Activated T-helper 2 cell treated with anti-CD3 and anti-CD28 coated beads, Interferon-gamma antibody, Interleukin-2, Interleukin-4, amounts not matched to agents 10 μg/mL and 5 μg/mL and 100 μg/mL, durations not matched to agents 14 hours and 24 hours and 36 hours (primary cell): ENCODE results near the gene CUL7. TPM values are rescaled to one million over a fixed set of nuclear protein-coding genes. Genes with fewer than 3 reads are reported as not detected.
"Not testable (repeated sequence)": the region's sequence is repeated elsewhere in the genome, so short reads cannot be mapped to it uniquely, and the experiment has no call there.

Experiments used
- DNase-seq: peaks from one replicate; pipeline ENCODE4 v3.0.0; 2021; ENCODE audit warnings: low spot score
- H3K27ac Mint-ChIP-seq: one replicate; pipeline ENCODE4 v1.8.0; 2021; ENCODE audit warnings: mixed read lengths
- H3K27me3 Mint-ChIP-seq: one replicate; pipeline ENCODE4 v1.8.0; 2021; ENCODE audit warnings: low read depth, mixed read lengths
- H3K36me3 Mint-ChIP-seq: one replicate; pipeline ENCODE4 v1.8.0; 2021; ENCODE audit warnings: low read depth, mixed read lengths
- H3K4me1 Mint-ChIP-seq: one replicate; pipeline ENCODE4 v1.8.0; 2021; ENCODE audit warnings: low read depth, mixed read lengths
- H3K4me3 Mint-ChIP-seq: one replicate; pipeline ENCODE4 v1.8.0; 2021; ENCODE audit warnings: low read depth, mild to moderate bottlenecking, moderate library complexity, mixed read lengths
- H3K9me3 Mint-ChIP-seq: one replicate; pipeline ENCODE4 v1.8.0; 2021; ENCODE audit warnings: mixed read lengths
- intact Hi-C: fragments of 100-400 bp; cut with micrococcal nuclease; formaldehyde crosslinking; loops from one replicate; pipeline ENCODE4 v1.15.1; 2023
- total RNA-seq: library from RNA; stranded (reverse); gene quantifications from 2 replicates; pipeline ENCODE4 v1.2.3, GENCODE V29; 2022

The CUL7 gene
- total RNA-seq, 1 donor from 2014 or later: 27.3 TPM

GRCh38 chr6:43052842-43053544, 658 bp downstream of the CUL7 start:
- intact Hi-C loops: loop anchor here (10.0 kb wide), 2 partner anchors 128 to 1488 kb away; partner anchors contain the start of gene CNPY3
- Mint-ChIP-seq H3K27me3 (no peaks in the 10 kb centered on the region), H3K36me3 (peaks cover 62% of the 10 kb centered on the region), H3K4me3 (peak overlapping the region; percentile 100), H3K9me3 (no peaks in the 10 kb centered on the region), H3K27ac (peak overlapping the region; percentile 98), H3K4me1 (peaks cover 35% of the 10 kb centered on the region)
- DNase-seq: no peak

DNA sequence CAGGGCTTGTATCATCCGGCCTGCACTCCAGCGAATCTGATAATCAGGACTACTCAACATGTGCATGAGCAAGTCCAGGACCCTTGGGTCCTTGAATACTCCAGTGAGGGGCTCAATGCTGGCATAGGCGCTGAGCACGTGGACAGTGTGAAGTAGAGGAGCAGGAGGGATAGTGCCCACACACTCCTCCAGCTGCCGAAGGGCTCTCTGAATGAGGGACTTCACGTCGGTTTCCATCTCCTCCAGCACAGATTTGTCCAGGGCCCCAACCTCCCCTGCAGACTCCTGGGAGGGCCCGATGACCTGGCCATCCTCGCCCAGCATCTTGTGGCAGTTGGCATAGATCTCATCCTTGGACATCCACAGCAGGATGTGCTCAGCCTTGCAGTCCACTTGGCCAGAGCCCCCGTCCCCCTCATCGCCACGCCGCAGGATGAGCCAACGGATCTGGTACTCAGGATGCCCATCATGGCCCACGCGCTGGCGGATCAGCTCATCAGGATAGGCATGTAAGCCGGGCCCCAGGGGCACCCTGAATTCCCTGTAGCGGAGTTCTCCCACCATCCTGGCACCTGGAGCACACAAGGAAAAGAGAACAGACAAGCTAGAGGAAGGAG, 1.3 kb downstream of the CUL7 start:
- Mint-ChIP-seq H3K36me3 (peaks cover 60% of the 10 kb centered on the region), H3K27ac (peak overlapping the region; percentile 98), H3K27me3 (no peaks in the 10 kb centered on the region), H3K9me3 (no peaks in the 10 kb centered on the region), H3K4me3 (peak overlapping the region; percentile 100), H3K4me1 (peaks cover 33% of the 10 kb centered on the region)
- no peak for DNase-seq
- intact Hi-C loops: loop anchor here (10.0 kb wide), 2 partner anchors 128 to 1488 kb away; partner anchors contain the start of gene CNPY3

DNA sequence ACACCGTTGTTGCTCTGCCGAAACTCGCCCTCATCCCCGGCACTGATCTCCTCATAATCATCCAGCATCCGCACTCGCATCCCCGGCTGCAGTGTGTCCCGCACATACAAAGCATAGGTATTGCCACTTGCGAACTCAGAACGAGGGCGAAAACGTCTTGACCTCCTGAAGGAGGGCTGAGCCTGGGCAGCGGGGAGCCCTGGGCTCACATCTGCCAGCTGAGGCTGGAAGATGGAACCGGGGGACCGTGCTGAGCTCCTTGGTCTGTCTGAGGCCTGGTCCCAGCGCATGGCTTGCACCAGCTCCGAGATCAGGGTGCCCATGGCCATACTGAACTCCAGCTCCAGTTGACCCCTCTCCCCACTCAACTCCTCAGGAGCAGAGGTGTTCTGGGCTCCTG, 2.7 kb downstream of the CUL7 start:
- intact Hi-C loops: loop anchor here (10.0 kb wide), 2 partner anchors 126 to 1486 kb away; partner anchors contain the start of gene CNPY3
- no peaks in the 10 kb centered on the region for H3K27me3 Mint-ChIP-seq
- H3K9me3 Mint-ChIP-seq: no peaks in the 10 kb centered on the region
- H3K4me3 Mint-ChIP-seq: no peak overlapping the region
- DNase-seq: no peak
- H3K36me3 Mint-ChIP-seq: peaks cover 60% of the 10 kb centered on the region
- H3K4me1 Mint-ChIP-seq: peaks cover 33% of the 10 kb centered on the region
- no peak overlapping the region for H3K27ac Mint-ChIP-seq

- intact Hi-C loops: no loop called here
- Mint-ChIP-seq H3K9me3 (no peaks in the 10 kb centered on the region), H3K4me1 (peaks cover 24% of the 10 kb centered on the region), H3K36me3 (peaks cover 57% of the 10 kb centered on the region), H3K27me3 (no peaks in the 10 kb centered on the region), H3K27ac (no peak overlapping the region), H3K4me3 (no peak overlapping the region)
- DNase-seq: no peak
Observed at GRCh38 chr6:43047998-43048397, 5.7 kb downstream of the CUL7 start.

DNA sequence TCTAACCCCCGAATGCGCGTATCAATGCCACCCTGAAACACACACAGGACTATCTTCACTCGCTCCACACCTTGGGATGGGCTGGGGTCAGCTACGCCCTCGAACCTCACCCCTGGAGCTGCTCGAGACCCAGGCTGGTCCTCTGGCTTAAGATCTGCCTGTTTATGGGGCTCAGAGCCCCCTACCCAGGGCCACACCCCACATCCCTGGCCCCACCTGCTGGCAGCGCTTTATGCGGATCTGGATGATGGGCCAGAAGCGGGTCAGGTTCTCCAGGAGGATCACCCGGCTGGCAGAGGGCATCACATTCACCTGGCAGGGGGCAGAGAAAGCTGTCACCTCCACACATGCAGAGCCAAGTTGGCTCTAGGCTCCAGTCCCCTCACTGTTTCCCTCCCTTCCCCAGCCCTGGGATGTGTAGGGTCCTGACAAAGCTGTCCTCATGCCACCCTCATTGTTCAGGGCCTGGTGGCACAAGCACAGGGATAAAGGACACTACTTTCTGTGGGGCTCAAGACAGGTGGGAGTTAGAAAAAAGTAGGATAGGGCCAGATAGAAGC, 8.2 kb downstream of the CUL7 start:
- DNase-seq: no peak
- Mint-ChIP-seq H3K9me3 (no peaks in the 10 kb centered on the region), H3K27ac (no peak overlapping the region), H3K27me3 (no peaks in the 10 kb centered on the region), H3K4me1 (peaks cover 2% of the 10 kb centered on the region), H3K4me3 (no peak overlapping the region), H3K36me3 (peaks cover 56% of the 10 kb centered on the region)
- intact Hi-C loops: no loop called here

DNA sequence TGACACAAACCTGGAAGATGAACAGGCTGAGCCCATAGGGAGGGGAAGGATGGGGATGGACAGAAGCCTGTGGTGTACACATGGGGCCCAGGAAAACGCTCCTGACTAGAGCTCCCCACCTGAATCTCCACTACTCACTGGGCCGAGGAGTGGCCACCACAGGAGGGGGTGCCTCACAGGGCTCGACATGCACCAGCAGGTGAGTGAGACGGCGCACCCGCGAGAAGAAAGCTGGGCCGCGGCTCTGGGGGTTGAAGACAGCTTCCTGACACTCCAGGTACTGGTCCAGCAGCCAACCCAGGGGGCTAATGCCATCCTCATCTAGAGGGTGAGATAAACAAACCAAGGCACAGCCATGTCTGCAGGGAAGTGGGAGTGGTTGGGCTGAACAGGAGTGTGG, 10.3 kb downstream of the CUL7 start:
- Mint-ChIP-seq H3K36me3 (peaks cover 57% of the 10 kb centered on the region), H3K27ac (no peak overlapping the region)

DNA sequence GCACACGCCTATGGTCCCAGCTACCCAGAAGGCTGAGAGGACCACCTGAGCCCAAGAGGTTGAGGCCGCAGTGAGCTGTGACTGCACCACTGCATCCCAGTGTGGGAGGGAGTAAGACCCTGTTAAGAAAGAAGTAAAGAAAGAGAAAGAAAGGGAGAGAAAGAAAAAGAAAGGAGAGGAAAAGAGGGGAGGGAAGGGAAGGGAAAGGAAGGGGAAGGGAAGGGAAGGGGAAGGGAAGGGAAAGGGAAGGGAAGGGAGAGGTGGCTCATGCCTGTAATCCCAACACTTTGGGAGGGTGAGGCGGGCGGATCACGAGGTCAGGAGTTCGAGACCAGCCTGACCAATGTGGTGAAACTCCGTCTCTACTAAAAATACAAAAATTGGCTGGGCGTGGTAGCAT, 12.2 kb downstream of the CUL7 start:
- H3K9me3 Mint-ChIP-seq, H3K27ac Mint-ChIP-seq, intact Hi-C loops, H3K4me3 Mint-ChIP-seq, DNase-seq, H3K4me1 Mint-ChIP-seq, H3K27me3 Mint-ChIP-seq: not testable (repeated sequence)
- H3K36me3 Mint-ChIP-seq: peaks cover 68% of the 10 kb centered on the region

More for the DNA sequence above, 10.3 kb downstream of the CUL7 start:
- Mint-ChIP-seq H3K4me3 (no peak overlapping the region), H3K9me3 (no peaks in the 10 kb centered on the region), H3K4me1 (no peaks in the 10 kb centered on the region), H3K27me3 (no peaks in the 10 kb centered on the region)
- intact Hi-C loops: no loop called here
- DNase-seq: no peak

- Mint-ChIP-seq H3K27me3 (no peaks in the 10 kb centered on the region), H3K4me3 (no peak overlapping the region), H3K36me3 (peaks cover 64% of the 10 kb centered on the region), H3K4me1 (no peaks in the 10 kb centered on the region), H3K9me3 (no peaks in the 10 kb centered on the region), H3K27ac (no peak overlapping the region)
- intact Hi-C loops: no loop called here
- no peak for DNase-seq
Observed at GRCh38 chr6:43040542-43041257, 13.0 kb downstream of the CUL7 start.

GRCh38 chr6:43038727-43039126, 14.9 kb downstream of the CUL7 start:
- no peaks in the 10 kb centered on the region for H3K9me3 Mint-ChIP-seq
- H3K27me3 Mint-ChIP-seq: no peaks in the 10 kb centered on the region
- no peak for DNase-seq
- no peak overlapping the region for H3K4me3 Mint-ChIP-seq
- H3K4me1 Mint-ChIP-seq: no peaks in the 10 kb centered on the region
- H3K36me3 Mint-ChIP-seq: peaks cover 70% of the 10 kb centered on the region
- intact Hi-C loops: no loop called here
- H3K27ac Mint-ChIP-seq: no peak overlapping the region

- no peak overlapping the region for H3K4me3 Mint-ChIP-seq
- intact Hi-C loops: no loop called here
- H3K27me3 Mint-ChIP-seq: no peaks in the 10 kb centered on the region
- H3K9me3 Mint-ChIP-seq: no peaks in the 10 kb centered on the region
- no peaks in the 10 kb centered on the region for H3K4me1 Mint-ChIP-seq
- peaks cover 71% of the 10 kb centered on the region for H3K36me3 Mint-ChIP-seq
- H3K27ac Mint-ChIP-seq: no peak overlapping the region
- no peak for DNase-seq
Observed at GRCh38 chr6:43037706-43038105, 15.9 kb downstream of the CUL7 start.

GRCh38 chr6:43037197-43037596, 16.5 kb downstream of the CUL7 start:
- H3K27me3 Mint-ChIP-seq: no peaks in the 10 kb centered on the region
- H3K9me3 Mint-ChIP-seq: no peaks in the 10 kb centered on the region
- no peak for DNase-seq
- intact Hi-C loops: no loop called here
- H3K27ac Mint-ChIP-seq: no peak overlapping the region
- H3K4me3 Mint-ChIP-seq: no peak overlapping the region
- H3K36me3 Mint-ChIP-seq: peaks cover 69% of the 10 kb centered on the region
- H3K4me1 Mint-ChIP-seq: no peaks in the 10 kb centered on the region

DNA sequence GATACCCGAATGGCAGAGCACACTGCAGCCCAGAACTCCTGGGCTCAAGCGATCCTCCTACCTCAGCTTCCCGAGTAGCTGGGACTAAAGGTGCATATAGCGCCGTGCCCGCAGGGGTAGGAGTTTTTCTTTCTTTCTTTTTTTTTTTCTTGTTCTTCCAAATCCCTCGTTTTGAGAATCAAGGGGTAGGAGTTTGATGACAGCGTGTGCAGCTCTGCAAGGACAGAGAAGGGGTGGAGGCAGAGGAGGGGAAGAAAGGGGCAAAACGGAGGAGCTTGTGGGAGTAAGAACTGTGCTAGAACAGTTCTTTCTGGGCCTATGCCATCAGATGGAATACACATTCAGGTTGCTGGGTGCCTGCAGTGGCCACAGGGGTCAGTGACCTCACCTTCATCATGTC, 16.9 kb downstream of the CUL7 start:
- Mint-ChIP-seq H3K4me1 (no peaks in the 10 kb centered on the region), H3K27me3 (no peaks in the 10 kb centered on the region), H3K27ac (no peak overlapping the region), H3K4me3 (no peak overlapping the region), H3K36me3 (peaks cover 71% of the 10 kb centered on the region), H3K9me3 (no peaks in the 10 kb centered on the region)
- intact Hi-C loops: no loop called here
- no peak for DNase-seq
